Measurements from ENCODE around the gene CLDN5.

GRCh38 chr22:19553201-19553600 lies 29.0 kb upstream of the CLDN5 start:
- TF ChIP-seq CTCF (IDR thresholded peaks at IDR 0.05) (no peak), POLR2A (IDR thresholded peaks at IDR 0.05) (no peak), POLR2AphosphoS5 (IDR thresholded peaks at IDR 0.05; ENCODE audit: insufficient read depth in 1 of 2, low read depth in 1 of 2) (no peak)
